NCI-H460 (cell line): ENCODE data around the gene C1QTNF2. TPM values are rescaled to one million over a fixed set of nuclear protein-coding genes. Genes with fewer than 3 reads are reported as not detected.

Experiments
- DNase-seq: peaks from one replicate; pipeline ENCODE4 v3.0.0-alpha.2; 2016; ENCODE audit warnings: low read depth; ENCODE audit errors: extremely low read depth
- total RNA-seq: library from RNA; depleted of rRNA; stranded (reverse); fragments of >200 nt; shearing (Covaris generic); gene quantifications from 2 replicates; pipeline ENCODE4 v1.2.3, GENCODE V29; 2014

C1QTNF2 gene
- total RNA-seq, 1 experiment from 2014 or later: not detected

GRCh38 chr5:160375701-160376100 lies 5.3 kb upstream of the C1QTNF2 start:
- no peak for DNase-seq

- no peak for DNase-seq
Observed at GRCh38 chr5:160375166-160375565, 4.7 kb upstream of the C1QTNF2 start.

GRCh38 chr5:160371294-160371693 lies 868 bp upstream of the C1QTNF2 start:
- no peak for DNase-seq

- DNase-seq: no peak
Observed at GRCh38 chr5:160370713-160371034, 248 bp upstream of the C1QTNF2 start.

DNA sequence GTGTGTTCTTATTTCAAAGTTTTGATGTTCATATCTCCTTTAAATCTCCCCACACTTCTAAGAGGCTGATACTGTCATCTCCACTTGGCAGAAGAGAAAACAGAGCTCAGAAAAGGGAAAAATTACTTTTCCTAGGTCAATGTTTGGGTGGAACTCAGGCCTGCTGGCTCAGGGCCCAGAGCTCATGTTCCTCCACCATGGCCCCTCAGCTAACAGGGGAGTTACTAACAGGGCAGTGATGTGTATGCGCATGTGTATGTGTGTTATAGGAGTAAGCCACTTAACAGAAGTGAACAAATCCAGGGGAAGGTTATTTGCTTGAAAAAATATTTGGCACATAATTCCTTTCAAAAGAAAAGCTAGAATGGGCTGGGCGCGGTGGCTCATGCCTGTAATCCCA lies 2.5 kb downstream of the C1QTNF2 start:
- DNase-seq: no peak

DNA sequence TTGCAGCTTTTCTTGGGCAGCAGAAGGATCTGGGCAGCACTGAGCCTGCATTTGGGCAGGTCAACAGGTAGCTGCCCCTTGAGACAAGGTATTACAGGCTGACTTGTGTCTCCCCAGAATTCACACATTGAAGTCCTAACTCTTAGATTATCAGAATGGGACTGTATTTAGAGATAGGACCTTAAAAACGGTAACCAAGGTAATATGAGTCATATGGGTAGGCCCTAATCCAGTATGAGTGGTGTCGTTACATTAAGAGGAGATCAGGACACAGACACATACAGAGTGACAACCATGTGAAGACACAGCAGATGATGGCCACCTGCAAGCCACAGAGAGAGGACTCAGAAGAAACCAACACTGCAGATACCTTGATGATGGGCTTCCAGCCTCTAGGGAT lies 3.2 kb downstream of the C1QTNF2 start:
- no peak for DNase-seq

DNA sequence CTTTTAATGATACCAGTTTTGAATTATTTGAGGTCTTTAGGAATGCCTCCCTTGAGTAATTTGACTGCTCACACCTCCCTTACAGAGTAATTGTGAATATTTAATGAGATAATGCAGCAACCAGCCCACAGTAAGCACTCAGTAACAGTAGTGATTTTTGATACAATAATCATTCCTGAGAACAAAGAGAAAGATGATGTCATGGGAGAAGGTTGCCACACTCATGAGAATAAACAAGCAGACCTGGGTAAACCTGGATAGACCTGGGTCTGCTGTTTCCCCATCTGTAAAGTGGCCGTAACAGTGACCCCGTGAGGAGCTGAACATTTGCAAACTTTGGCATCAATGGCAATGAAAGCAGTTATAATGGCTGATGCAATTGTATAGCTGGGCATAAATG lies 4.2 kb downstream of the C1QTNF2 start:
- no peak for DNase-seq

- DNase-seq: no peak
Observed at GRCh38 chr5:160363660-160364395, 6.6 kb downstream of the C1QTNF2 start.

- no peak for DNase-seq
Observed at GRCh38 chr5:160363211-160363610, 7.2 kb downstream of the C1QTNF2 start.

DNA sequence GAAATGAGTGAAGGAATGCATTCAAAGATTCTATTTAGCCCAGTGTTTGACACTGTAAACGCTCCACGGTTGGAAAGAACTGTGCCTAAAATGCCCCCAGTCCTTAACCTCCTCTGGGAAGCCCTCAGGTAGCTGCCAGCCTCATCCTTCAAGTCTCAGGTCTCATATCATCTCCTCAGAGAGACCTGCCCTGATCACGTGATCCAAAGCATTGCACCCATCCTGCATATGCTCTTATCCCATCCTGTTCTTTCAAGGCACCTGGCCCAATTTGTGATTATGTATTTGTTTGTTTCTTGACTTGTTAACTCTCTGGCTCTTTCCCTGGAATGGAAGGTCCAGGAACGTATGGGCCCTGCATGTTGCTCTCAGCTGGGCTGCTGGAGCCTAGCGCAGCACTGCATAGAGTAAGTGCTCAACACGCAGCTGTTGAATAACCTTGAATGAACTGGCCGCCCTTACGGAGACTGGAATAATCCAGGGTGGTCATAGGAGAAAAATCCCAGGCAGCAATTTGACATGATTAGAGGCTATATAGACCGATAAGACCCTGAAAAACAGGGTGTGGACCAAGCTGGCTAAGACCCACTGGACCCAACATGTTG lies 8.7 kb downstream of the C1QTNF2 start:
- no peak for DNase-seq

DNA sequence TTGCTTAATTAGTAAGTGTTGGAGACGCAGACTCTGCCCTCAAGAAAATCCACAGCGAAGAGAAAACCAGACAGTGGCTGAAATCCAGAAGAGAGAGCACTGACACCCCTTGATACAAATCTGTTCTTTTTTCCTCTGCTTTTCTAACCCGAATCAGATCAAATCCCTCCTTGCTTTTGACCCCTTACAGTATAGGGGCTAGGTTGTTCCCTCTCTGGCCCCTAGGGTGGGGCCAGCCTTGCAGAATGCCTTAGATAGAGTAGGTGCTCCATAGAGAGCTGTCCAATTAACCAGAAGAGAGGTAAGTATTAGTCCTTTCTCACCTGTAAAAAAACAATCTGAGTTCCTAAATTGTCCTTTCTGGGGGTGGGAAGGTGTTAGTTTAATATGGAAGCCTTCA lies 10.1 kb downstream of the C1QTNF2 start:
- no peak for DNase-seq

GRCh38 chr5:160359816-160360215 lies 10.6 kb downstream of the C1QTNF2 start:
- DNase-seq: no peak

GRCh38 chr5:160359242-160359641 lies 11.2 kb downstream of the C1QTNF2 start:
- no peak for DNase-seq

- DNase-seq: no peak
Observed at GRCh38 chr5:160357861-160358411, 12.5 kb downstream of the C1QTNF2 start.

GRCh38 chr5:160357394-160357793 lies 13.0 kb downstream of the C1QTNF2 start:
- no peak for DNase-seq

DNA sequence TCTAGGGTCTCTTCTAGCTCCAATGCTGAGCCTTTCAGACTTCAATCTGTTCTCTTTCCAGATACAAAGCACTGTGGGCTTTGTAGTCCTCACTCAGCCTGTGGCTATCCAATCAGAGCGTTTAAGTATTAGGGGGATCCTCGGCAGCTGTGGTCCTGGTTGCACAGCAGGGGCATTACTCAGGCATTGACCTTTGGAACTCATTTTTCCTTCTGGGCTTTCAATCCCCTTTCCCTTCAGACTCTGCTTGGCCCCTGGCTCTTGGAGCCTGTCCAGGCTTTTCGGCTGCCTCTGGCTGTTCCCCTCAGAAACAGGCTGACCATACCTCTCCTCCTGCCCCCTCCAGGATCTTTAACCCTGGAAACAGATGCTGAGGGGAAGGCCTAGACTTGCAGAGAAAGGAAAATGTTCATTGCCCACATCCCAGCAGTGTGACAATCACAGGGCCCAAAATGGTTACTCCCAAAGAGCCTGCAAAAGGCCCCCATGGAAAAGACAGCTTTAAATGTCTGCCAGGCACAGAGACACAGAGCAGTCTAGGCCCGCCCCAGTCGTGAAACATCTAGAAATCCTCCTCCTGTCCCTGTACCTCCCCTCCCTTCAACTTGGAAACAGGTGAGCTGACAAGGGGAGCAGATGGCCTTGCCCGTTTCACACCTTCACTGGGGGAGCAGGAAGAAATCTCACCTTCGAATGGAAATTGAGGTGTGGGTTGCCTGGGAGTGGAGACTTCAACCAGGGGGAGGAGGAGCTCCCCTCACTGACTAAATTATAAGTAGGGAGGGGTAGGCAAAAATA lies 13.7 kb downstream of the C1QTNF2 start:
- no peak for DNase-seq

GRCh38 chr5:160354666-160355065 lies 15.8 kb downstream of the C1QTNF2 start:
- no peak for DNase-seq

GRCh38 chr5:160353379-160353778 lies 17.0 kb downstream of the C1QTNF2 start:
- DNase-seq: no peak

DNA sequence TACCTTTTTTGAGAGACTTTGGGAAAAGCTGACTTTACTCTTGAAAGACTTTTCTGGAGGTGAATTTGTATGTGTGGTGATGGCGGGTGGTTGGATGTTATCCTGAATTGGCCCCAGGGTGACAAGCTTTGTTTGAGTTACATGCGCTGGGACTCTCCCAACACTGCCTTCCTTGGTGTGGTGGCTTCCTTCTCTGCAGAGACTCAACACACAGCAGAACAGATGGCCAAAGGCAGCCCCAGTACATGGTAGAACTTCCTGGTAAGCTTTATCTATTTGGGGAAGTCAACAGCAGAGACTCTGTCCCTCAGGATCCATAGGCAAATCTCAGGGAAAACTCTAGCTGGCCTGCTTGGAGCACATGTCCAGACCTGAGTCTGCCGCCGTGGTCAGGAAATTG lies 18.1 kb downstream of the C1QTNF2 start:
- no peak for DNase-seq

DNA sequence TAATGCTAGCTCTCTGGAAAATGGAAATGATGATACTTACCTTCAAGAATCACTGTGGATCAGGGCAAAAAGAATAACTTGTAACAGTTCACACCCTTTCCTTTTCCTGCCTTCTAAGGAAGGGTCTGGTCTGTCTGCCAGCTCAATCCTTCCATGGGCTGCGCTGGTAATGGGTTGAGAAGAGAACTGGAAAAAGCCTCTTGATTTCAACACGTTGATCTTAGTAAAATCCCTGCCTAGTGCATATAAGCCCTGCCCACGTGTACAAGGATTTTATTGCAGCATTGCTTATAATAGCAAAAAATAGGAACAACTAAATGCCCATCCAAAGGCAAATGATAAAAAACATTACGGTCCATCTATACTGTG lies 20.5 kb downstream of the C1QTNF2 start:
- DNase-seq: no peak

GRCh38 chr5:160349249-160349934 lies 21.0 kb downstream of the C1QTNF2 start:
- no peak for DNase-seq
